Liver (tissue), 9 donors: Measurements from ENCODE around the gene GPATCH8. TPM values are rescaled to one million over a fixed set of nuclear protein-coding genes. Genes with fewer than 3 reads are reported as not detected.

Experiments used
- DNase-seq: peaks from one replicate; pipeline ENCODE4 v3.0.0-alpha.2; 2017; ENCODE audit warnings: low spot score
- H3K27ac ChIP-seq, 2 donors: one replicate each; pipeline ENCODE4 v1.7.0; 2013; ENCODE audit warnings: inconsistent platforms in 2 of 2, low read length in 2 of 2, control low read depth in 1 of 2, low read depth in 1 of 2, mild to moderate bottlenecking in 1 of 2
- H3K27me3 ChIP-seq, 4 donors: one replicate each; pipeline versions ENCODE4 v1.6.1 to v1.7.0; 2013; ENCODE audit warnings: low read length in 3 of 4, inconsistent platforms in 1 of 4, mild to moderate bottlenecking in 1 of 4, moderate library complexity in 1 of 4; ENCODE audit not compliant: control insufficient read depth in 4 of 4, insufficient read depth in 4 of 4
- H3K36me3 ChIP-seq, 4 donors: one replicate each; pipeline versions ENCODE4 v1.6.1 to v1.7.0; 2013; ENCODE audit warnings: low read length in 3 of 4, mild to moderate bottlenecking in 3 of 4, low read depth in 1 of 4, moderate library complexity in 1 of 4; ENCODE audit not compliant: control insufficient read depth in 4 of 4, insufficient read depth in 3 of 4
- H3K4me1 ChIP-seq, 4 donors: one replicate each; pipeline versions ENCODE4 v1.6.1 to v1.7.0; 2013; ENCODE audit warnings: low read length in 3 of 4, mild to moderate bottlenecking in 3 of 4, moderate library complexity in 1 of 4; ENCODE audit not compliant: control insufficient read depth in 4 of 4, insufficient read depth in 4 of 4
- H3K4me3 ChIP-seq, 3 donors: one replicate each; pipeline versions ENCODE4 v1.6.1 to v1.7.0; 2013; ENCODE audit warnings: low read length in 3 of 3, control low read depth in 1 of 3, low read depth in 1 of 3, mild to moderate bottlenecking in 1 of 3
- H3K9ac ChIP-seq, 2 donors: one replicate each; pipeline ENCODE4 v1.7.0; 2013; ENCODE audit warnings: low read length in 2 of 2, mild to moderate bottlenecking in 2 of 2, moderate library complexity in 2 of 2, control low read depth in 1 of 2, low read depth in 1 of 2
- H3K9me3 ChIP-seq, 4 donors: one replicate each; pipeline versions ENCODE4 v1.6.1 to v1.7.0; 2013; ENCODE audit warnings: low read length in 3 of 4; ENCODE audit not compliant: control insufficient read depth in 4 of 4
- ATF3 ChIP-seq: IDR thresholded peaks from 2 replicates; pipeline ENCODE4 v1.6.1; 2016; ENCODE audit warnings: antibody characterized with exemption
- EGR1 ChIP-seq, 2 donors: IDR thresholded peaks; 2 replicates each; pipeline ENCODE4 v1.6.1; 2016 to 2018; ENCODE audit warnings: antibody characterized with exemption in 2 of 2, low read depth in 2 of 2
- FOXA1 ChIP-seq: IDR thresholded peaks from 2 replicates; pipeline ENCODE4 v1.6.1; 2016; ENCODE audit warnings: antibody characterized with exemption
- FOXA2 ChIP-seq: IDR thresholded peaks from 2 replicates; pipeline ENCODE4 v1.6.1; 2016; ENCODE audit warnings: antibody characterized with exemption
- GABPA ChIP-seq, 2 donors: IDR thresholded peaks in 1 of 2; conservative IDR thresholded peaks in 1 of 2; 2 replicates each; pipeline ENCODE4 v1.6.1; 2016; ENCODE audit warnings: antibody characterized with exemption in 2 of 2, mild to moderate bottlenecking in 1 of 2, moderate library complexity in 1 of 2
- JUND ChIP-seq, 2 donors: IDR thresholded peaks; 2 replicates each; pipeline ENCODE4 v1.6.1; 2016; ENCODE audit warnings: antibody characterized with exemption in 2 of 2
- MAX ChIP-seq: IDR thresholded peaks from 2 replicates; pipeline ENCODE4 v1.6.1; 2016; ENCODE audit warnings: antibody characterized with exemption
- NR2F2 ChIP-seq: IDR thresholded peaks from 2 replicates; pipeline ENCODE4 v1.6.1; 2016; ENCODE audit warnings: antibody characterized with exemption
- REST ChIP-seq: IDR thresholded peaks from 2 replicates; pipeline ENCODE4 v1.6.1; 2016; ENCODE audit warnings: antibody characterized with exemption, mild to moderate bottlenecking
- RXRA ChIP-seq, 2 donors: IDR thresholded peaks; 2 replicates each; pipeline ENCODE4 v1.6.1; 2017 to 2018; ENCODE audit warnings: antibody characterized with exemption in 2 of 2, mild to moderate bottlenecking in 1 of 2
- SP1 ChIP-seq: IDR thresholded peaks from 2 replicates; pipeline ENCODE4 v1.6.1; 2018; ENCODE audit warnings: antibody characterized with exemption, mild to moderate bottlenecking
- TAF1 ChIP-seq: conservative IDR thresholded peaks from 2 replicates; pipeline ENCODE4 v1.6.1; 2016; ENCODE audit warnings: antibody characterized with exemption, mild to moderate bottlenecking
- YY1 ChIP-seq: IDR thresholded peaks from 2 replicates; pipeline ENCODE4 v1.6.1; 2016; ENCODE audit warnings: antibody characterized with exemption, mild to moderate bottlenecking
- ZBTB33 ChIP-seq: IDR thresholded peaks from 2 replicates; pipeline ENCODE4 v1.6.1; 2016; ENCODE audit warnings: antibody characterized with exemption
- WGBS: extraction: QIAGEN DNeasy Blood & Tissue Kit; methylation state at CpG from one replicate; pipeline ENCODE4 v1.1.7; 2013; 5-methylcytosine and 5-hydroxymethylcytosine counted together
- polyA plus RNA-seq, 2 donors: library from polyadenylated mRNA; stranded (reverse) in 1 of 2; unstranded in 1 of 2; fragments of 200-250 nt in 1 of 2; fragments of >200 nt in 1 of 2; fragmentation: Nextera tagmentation in 1 of 2; extraction: Ambion mirVana in 1 of 2; gene quantifications; one replicate each; pipeline versions ENCODE4 v1.2.1 to v1.2.3, GENCODE V29; 2013 to 2015
- total RNA-seq, 2 donors: library from RNA; depleted of rRNA; stranded (reverse); fragments of >200 nt; gene quantifications; one replicate each; pipeline ENCODE4 v1.2.3, GENCODE V29; 2014
- donor health status: healthy.
- donor health status: healthy.
- donor health status: healthy.
- donor health status: healthy.
- donor health status: healthy.

GPATCH8 gene
- total and polyA plus RNA-seq, 4 donors: 4.2 to 21.8 (median 9.9) TPM

- no peak overlapping the region for H3K27ac ChIP-seq
- no peaks in the 10 kb centered on the region for H3K36me3 ChIP-seq
- peaks cover 0 to 2% (median 0%) of the 10 kb centered on the region in 4 donors for H3K4me1 ChIP-seq
- H3K9ac ChIP-seq: no peak overlapping the region
- H3K27me3 ChIP-seq: no peaks in the 10 kb centered on the region
- TF ChIP-seq MAX (no peak), FOXA1 (no peak), FOXA2 (no peak), ATF3 (no peak), RXRA (IDR thresholded peaks at IDR 0.05) (no peak), EGR1 (IDR thresholded peaks at IDR 0.05; ENCODE audit: low read depth in 2 of 2) (no peak), ZBTB33 (no peak), SP1 (no peak), NR2F2 (no peak), JUND (IDR thresholded peaks at IDR 0.05) (no peak), TAF1 (no peak)
- H3K9me3 ChIP-seq: no peaks in the 10 kb centered on the region
- WGBS: 77% methylated on average over 1 of the region's 1 CpG
- DNase-seq: no peak
- no peak overlapping the region for H3K4me3 ChIP-seq
Observed at GRCh38 chr17:44448412-44448811, 54.8 kb downstream of the GPATCH8 start.

- Histone ChIP-seq H3K4me3 (no peak overlapping the region), H3K27me3 (no peaks in the 10 kb centered on the region), H3K9ac (no peak overlapping the region), H3K9me3 (no peaks in the 10 kb centered on the region), H3K4me1 (peaks cover 0 to 2% (median 0%) of the 10 kb centered on the region in 4 donors), H3K36me3 (peaks cover 0 to 1% (median 0%) of the 10 kb centered on the region in 4 donors), H3K27ac (no peak overlapping the region)
- TF ChIP-seq REST (no peak), SP1 (no peak), TAF1 (no peak), YY1 (no peak), JUND (IDR thresholded peaks at IDR 0.05) (no peak), NR2F2 (no peak), MAX (no peak), FOXA2 (no peak), EGR1 (IDR thresholded peaks at IDR 0.05; ENCODE audit: low read depth in 2 of 2) (no peak), GABPA (IDR thresholded peaks at IDR 0.05 in 1 of 2, conservative IDR thresholded peaks at IDR 0.05 in 1 of 2) (no peak), FOXA1 (no peak), ZBTB33 (no peak)
- 97% methylated on average over 6 of the region's 6 CpGs for WGBS
- no peak for DNase-seq
Observed at GRCh38 chr17:44444735-44445105, 58.5 kb downstream of the GPATCH8 start.
